H1 (cell line): ENCODE measurements around the gene AMZ1. TPM values are rescaled to one million over a fixed set of nuclear protein-coding genes. Genes with fewer than 3 reads are reported as not detected.

ENCODE experiments used
- EP300 ChIP-seq, 2 experiments: IDR thresholded peaks; 1 replicate in 1 of 2; 2 replicates in 1 of 2; pipeline ENCODE4 v1.6.1; 2011 to 2012; ENCODE audit warnings: low read depth in 2 of 2, low read length in 2 of 2, mild to moderate bottlenecking in 2 of 2, borderline replicate concordance in 1 of 2, inconsistent platforms in 1 of 2, moderate library complexity in 1 of 2
- HDAC2 ChIP-seq, 2 experiments: fragments of 300-600 bp in 1 of 2; sonication (generic) in 1 of 2; IDR thresholded peaks; 2 replicates each; pipeline ENCODE4 v1.6.1; 2011 to 2012; ENCODE audit warnings: low read depth in 2 of 2, low read length in 2 of 2, mild to moderate bottlenecking in 2 of 2, moderate library complexity in 2 of 2, borderline replicate concordance in 1 of 2, inconsistent platforms in 1 of 2
- POLR2A ChIP-seq, 2 experiments: IDR thresholded peaks; 1 replicate in 1 of 2; 2 replicates in 1 of 2; pipeline ENCODE4 v1.6.1; 2011; ENCODE audit warnings: low read depth in 2 of 2, low read length in 2 of 2, mild to moderate bottlenecking in 2 of 2; ENCODE audit errors: control extremely low read depth in 1 of 2
- polyA plus RNA-seq, 7 experiments: library from polyadenylated mRNA; depleted of rRNA in 3 of 7; stranded (reverse) in 5 of 7; unstranded in 2 of 7; fragments of >200 nt in 5 of 7; fragments of 200-250 nt in 2 of 7; gene quantifications; 1 replicate in 5 of 7; 2 replicates in 1 of 7; 4 replicates in 1 of 7; pipeline versions ENCODE4 v1.2.1 to v1.2.3, GENCODE V29; 2011 to 2013; ENCODE audit warnings: missing spikeins in 2 of 7, mixed read lengths in 2 of 7
- total RNA-seq: library from RNA; stranded (reverse); fragmentation: NEBNext Ultra II Directional; extraction: Animal tissue kit (Norgen Biotek cat#: 25700); gene quantifications from 2 replicates; pipeline ENCODE4 v1.2.1, GENCODE V29; 2021
- TF ChIP-seq, protein P1 (sequence below): IDR thresholded peaks from 2 replicates; pipeline ENCODE4 v1.6.1; 2012; ENCODE audit warnings: low read length, inconsistent platforms

The AMZ1 gene
- total and polyA plus RNA-seq, 2 of the 8 experiments (the other 6 are each of a cell fraction or from before 2014, with no cell fraction given) = 0.59 to 1.4 TPM

DNA sequence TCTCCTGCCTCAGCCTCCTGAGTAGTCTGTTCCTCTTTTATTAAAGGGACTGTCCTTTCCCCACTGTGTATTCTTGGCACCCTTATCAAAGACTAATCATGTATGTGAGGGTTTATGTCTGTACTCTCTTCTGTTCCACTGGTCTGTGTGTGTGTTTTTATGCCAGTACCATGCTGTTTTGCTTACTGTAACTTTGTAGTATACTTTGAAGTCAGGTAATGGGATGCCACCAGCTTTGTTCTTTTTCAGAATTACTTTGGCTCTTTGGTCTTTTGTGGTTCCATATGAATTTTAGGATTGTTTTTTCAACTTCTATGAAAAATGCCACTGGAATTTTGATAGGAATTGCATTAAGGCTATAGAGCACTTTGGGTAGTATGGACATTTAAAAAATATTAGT lies 14.1 kb upstream of the AMZ1 start (continued):
- TF ChIP-seq HDAC2 (IDR thresholded peaks at IDR 0.05; ENCODE audit: borderline replicate concordance in 1 of 2, low read depth in 2 of 2, low read length in 2 of 2) (no peak), EP300 (IDR thresholded peaks at IDR 0.05; ENCODE audit: borderline replicate concordance in 1 of 2, low read depth in 2 of 2, low read length in 2 of 2) (no peak), POLR2A (IDR thresholded peaks at IDR 0.05; ENCODE audit: control extremely low read depth in 1 of 2, low read depth in 2 of 2, low read length in 2 of 2) (no peak)
- TF ChIP-seq, protein P1, sequence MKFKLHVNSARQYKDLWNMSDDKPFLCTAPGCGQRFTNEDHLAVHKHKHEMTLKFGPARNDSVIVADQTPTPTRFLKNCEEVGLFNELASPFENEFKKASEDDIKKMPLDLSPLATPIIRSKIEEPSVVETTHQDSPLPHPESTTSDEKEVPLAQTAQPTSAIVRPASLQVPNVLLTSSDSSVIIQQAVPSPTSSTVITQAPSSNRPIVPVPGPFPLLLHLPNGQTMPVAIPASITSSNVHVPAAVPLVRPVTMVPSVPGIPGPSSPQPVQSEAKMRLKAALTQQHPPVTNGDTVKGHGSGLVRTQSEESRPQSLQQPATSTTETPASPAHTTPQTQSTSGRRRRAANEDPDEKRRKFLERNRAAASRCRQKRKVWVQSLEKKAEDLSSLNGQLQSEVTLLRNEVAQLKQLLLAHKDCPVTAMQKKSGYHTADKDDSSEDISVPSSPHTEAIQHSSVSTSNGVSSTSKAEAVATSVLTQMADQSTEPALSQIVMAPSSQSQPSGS = no peak
- TF ChIP-seq, all 59 proteins: peak for 0
